Adipocyte (in vitro differentiated cells): ENCODE measurements around the gene FLT1.

ENCODE experiments used
- DNase-seq: peaks from one replicate; pipeline ENCODE4 v3.0.0-alpha.2; 2015; ENCODE audit warnings: low read depth
- H3K27me3 ChIP-seq: replicated peaks from 2 replicates; pipeline ENCODE4 v1.7.0; 2013; ENCODE audit warnings: mild to moderate bottlenecking, low read length, moderate library complexity; ENCODE audit not compliant: control insufficient read depth, insufficient read depth
- H3K36me3 ChIP-seq: 2 replicates; pipeline ENCODE4 v1.7.0; 2013; ENCODE audit warnings: low read length, mild to moderate bottlenecking, moderate library complexity; ENCODE audit not compliant: control insufficient read depth, insufficient read depth, severe bottlenecking
- H3K4me1 ChIP-seq: 2 replicates; pipeline ENCODE4 v1.7.0; 2013; ENCODE audit warnings: mild to moderate bottlenecking, low read length, moderate library complexity; ENCODE audit not compliant: control insufficient read depth, insufficient read depth
- H3K4me3 ChIP-seq: 2 replicates; pipeline ENCODE4 v1.7.0; 2013; ENCODE audit warnings: mild to moderate bottlenecking, low read length, moderate library complexity
- H3K9ac ChIP-seq: 2 replicates; pipeline ENCODE4 v1.7.0; 2013; ENCODE audit warnings: mild to moderate bottlenecking, low read length, moderate library complexity
- H3K9me3 ChIP-seq: 2 replicates; pipeline ENCODE4 v1.7.0; 2013; ENCODE audit warnings: mild to moderate bottlenecking, low read length, moderate library complexity; ENCODE audit not compliant: control insufficient read depth

Gene FLT1

DNA sequence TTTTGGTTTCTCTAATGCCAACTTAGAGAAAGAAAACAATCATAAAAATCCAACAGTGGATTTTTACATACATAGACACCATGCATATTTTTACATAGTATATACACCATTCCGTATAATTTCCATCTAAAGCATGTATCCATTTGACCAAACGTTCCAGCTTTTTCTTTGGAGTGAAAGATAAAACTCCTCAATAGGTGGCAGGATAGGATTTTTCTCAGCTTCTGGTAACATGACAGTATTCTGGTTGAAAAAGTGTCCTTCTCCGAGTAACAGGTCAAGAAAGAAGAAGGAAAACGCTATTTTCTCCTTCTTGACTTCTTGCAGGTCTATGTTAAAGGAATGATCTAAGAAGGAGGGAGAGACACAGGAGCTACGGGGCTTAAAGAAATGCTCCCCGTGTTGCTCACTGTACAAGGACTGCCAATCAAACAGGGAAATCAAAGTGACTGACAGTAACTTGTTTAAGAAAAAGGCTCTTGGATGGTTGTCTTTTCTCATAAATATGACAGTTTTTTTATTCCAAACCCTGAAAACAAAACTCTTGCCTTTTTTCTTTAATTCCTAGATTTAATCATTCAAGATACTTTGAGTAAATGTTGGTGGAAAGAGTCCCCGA is 11.5 kb downstream of the FLT1 start:
- H3K27me3 ChIP-seq, result peaks cover 17% of the 10 kb centered on the region
- no peak for DNase-seq
- peaks cover 2% of the 10 kb centered on the region for H3K4me1 ChIP-seq
- H3K4me3 ChIP-seq, result no peak overlapping the region
- no peaks in the 10 kb centered on the region for H3K36me3 ChIP-seq
- no peak overlapping the region for H3K9ac ChIP-seq
- H3K9me3 ChIP-seq, result no peaks in the 10 kb centered on the region

GRCh38 chr13:28479005-28479404 is 15.9 kb downstream of the FLT1 start:
- H3K4me1 ChIP-seq, result peaks cover 36% of the 10 kb centered on the region
- no peak overlapping the region for H3K9ac ChIP-seq
- H3K36me3 ChIP-seq, result no peaks in the 10 kb centered on the region
- H3K27me3 ChIP-seq, result peaks cover 9% of the 10 kb centered on the region
- H3K9me3 ChIP-seq, result no peaks in the 10 kb centered on the region
- H3K4me3 ChIP-seq, result no peak overlapping the region
- no peak for DNase-seq

DNA sequence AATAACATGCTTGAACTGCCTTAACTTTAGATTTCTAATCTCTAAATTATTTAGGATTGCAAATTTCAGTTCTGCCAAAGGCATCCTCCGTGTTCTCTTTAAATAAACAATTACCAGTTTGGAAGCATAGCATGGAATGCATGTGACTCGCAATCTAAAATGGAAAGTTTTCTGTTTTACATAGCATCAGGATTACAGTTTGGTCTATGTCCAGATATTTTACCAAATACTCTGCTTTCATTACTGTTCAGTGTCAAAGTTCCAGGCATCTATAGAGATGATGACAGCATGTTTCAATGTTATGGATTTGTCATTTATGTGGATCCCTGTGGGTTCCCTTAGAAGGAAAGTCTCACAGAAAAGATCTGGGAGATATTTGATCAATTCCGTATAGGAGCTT is 16.8 kb downstream of the FLT1 start:
- Histone ChIP-seq H3K4me3 (no peak overlapping the region), H3K9me3 (no peaks in the 10 kb centered on the region), H3K27me3 (peaks cover under 1% of the 10 kb centered on the region), H3K4me1 (peaks cover 36% of the 10 kb centered on the region), H3K36me3 (no peaks in the 10 kb centered on the region), H3K9ac (no peak overlapping the region)
- peak; percentile 83 for DNase-seq

- Histone ChIP-seq H3K4me1 (peaks cover 36% of the 10 kb centered on the region), H3K9me3 (no peaks in the 10 kb centered on the region)
These were observed 17.3 kb downstream of the FLT1 start for GRCh38 chr13:28477709-28477973.

GRCh38 chr13:28476919-28477708 is 17.8 kb downstream of the FLT1 start:
- DNase-seq, result no peak
- H3K4me1 ChIP-seq, result peaks cover 36% of the 10 kb centered on the region
- H3K27me3 ChIP-seq, result no peaks in the 10 kb centered on the region

More at GRCh38 chr13:28477709-28477973, 17.3 kb downstream of the FLT1 start:
- Histone ChIP-seq H3K9ac (no peak overlapping the region), H3K36me3 (no peaks in the 10 kb centered on the region), H3K4me3 (no peak overlapping the region), H3K27me3 (no peaks in the 10 kb centered on the region)
- DNase-seq, result no peak

GRCh38 chr13:28475916-28476725 is 18.8 kb downstream of the FLT1 start:
- no peaks in the 10 kb centered on the region for H3K9me3 ChIP-seq
- peaks cover 36% of the 10 kb centered on the region for H3K4me1 ChIP-seq
- no peaks in the 10 kb centered on the region for H3K36me3 ChIP-seq
- DNase-seq, result peak; percentile 93
- no peak overlapping the region for H3K9ac ChIP-seq
- H3K4me3 ChIP-seq, result peak overlapping the region; percentile 43
- no peaks in the 10 kb centered on the region for H3K27me3 ChIP-seq

More at GRCh38 chr13:28476919-28477708, 17.8 kb downstream of the FLT1 start:
- H3K36me3 ChIP-seq, result no peaks in the 10 kb centered on the region
- H3K4me3 ChIP-seq, result no peak overlapping the region
- no peak overlapping the region for H3K9ac ChIP-seq
- no peaks in the 10 kb centered on the region for H3K9me3 ChIP-seq

DNA sequence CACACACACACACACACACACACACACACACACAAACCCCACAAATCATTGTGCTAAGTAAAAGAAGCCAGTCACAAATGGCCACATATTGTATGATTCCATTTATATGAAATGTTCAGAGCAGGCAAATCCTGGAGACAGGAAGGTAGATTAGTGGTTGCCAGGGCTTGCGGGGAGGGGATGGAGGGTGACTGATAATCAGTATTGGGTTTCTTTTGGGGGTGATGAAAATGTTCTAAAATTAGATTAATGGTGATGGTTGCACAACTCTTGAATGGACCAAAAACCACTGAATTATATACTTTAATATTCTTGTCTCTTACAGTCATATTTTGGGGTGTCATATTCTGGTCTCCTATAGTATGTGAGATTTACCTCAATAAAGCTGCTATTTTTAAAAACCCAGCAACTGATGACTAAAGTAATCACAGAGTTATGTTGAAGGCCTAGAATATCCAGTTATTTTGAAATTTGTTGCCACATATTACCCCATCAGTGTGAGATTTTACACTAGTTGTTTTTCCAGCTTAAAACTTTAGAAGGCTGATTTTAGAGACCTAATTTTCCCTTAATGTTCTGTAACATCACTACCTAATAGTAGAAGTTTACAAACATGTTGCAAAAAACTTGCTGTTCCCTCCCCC is 20.3 kb downstream of the FLT1 start:
- H3K4me1 ChIP-seq, result peaks cover 36% of the 10 kb centered on the region

GRCh38 chr13:28473044-28473443 is 21.9 kb downstream of the FLT1 start:
- no peaks in the 10 kb centered on the region for H3K27me3 ChIP-seq
- no peaks in the 10 kb centered on the region for H3K9me3 ChIP-seq
- peaks cover 31% of the 10 kb centered on the region for H3K4me1 ChIP-seq
- DNase-seq, result no peak
- H3K36me3 ChIP-seq, result no peaks in the 10 kb centered on the region
- H3K4me3 ChIP-seq, result no peak overlapping the region
- no peak overlapping the region for H3K9ac ChIP-seq

More for the DNA sequence above, 20.3 kb downstream of the FLT1 start:
- Histone ChIP-seq H3K36me3 (no peaks in the 10 kb centered on the region), H3K9me3 (no peaks in the 10 kb centered on the region), H3K4me3 (no peak overlapping the region), H3K27me3 (no peaks in the 10 kb centered on the region), H3K9ac (no peak overlapping the region)
- peak; percentile 40 for DNase-seq

- no peak overlapping the region for H3K9ac ChIP-seq
- DNase-seq, result no peak
- no peaks in the 10 kb centered on the region for H3K27me3 ChIP-seq
- H3K4me1 ChIP-seq, result peaks cover 21% of the 10 kb centered on the region
- H3K36me3 ChIP-seq, result no peaks in the 10 kb centered on the region
- H3K4me3 ChIP-seq, result no peak overlapping the region
- H3K9me3 ChIP-seq, result no peaks in the 10 kb centered on the region
These were observed 23.5 kb downstream of the FLT1 start for GRCh38 chr13:28471421-28471820.

DNA sequence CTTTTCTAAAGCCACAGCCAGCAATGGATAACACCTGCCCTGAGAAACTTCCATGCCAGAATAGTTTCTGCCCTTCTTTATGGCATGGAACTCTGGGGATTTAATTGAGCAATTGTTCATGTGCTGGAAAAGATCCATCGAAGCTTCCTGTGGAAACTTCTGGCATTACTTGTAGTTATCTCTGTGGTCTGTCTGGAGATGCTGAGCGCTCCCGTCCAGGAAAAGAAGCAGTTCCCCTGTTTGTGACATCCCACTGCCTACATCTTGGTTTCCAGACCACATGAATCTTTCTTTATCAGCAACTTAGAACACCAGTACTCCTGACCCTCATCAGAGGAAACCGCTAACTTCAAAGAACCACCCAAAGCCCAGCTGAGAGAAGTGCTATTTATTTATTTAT is 24.6 kb downstream of the FLT1 start:
- no peaks in the 10 kb centered on the region for H3K36me3 ChIP-seq

DNA sequence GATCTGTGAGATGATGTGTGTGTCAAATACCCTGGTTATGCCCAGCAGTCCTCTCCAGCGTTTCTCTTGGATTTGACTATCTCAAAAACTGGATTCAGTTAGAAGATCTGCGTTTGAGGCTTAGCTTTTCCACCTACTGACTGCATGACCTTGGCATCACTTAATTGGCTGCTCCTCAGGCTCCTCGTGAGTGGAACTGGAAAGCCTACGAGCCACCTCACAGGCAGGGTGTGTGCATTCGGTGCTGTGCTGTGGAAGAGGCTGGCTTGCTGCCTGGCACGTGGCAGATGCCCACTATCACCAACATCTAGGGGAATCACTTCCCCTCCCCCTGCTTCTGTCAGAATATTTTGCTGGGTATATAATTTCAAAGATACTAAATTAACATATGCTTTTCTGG is 25.6 kb downstream of the FLT1 start:
- no peak overlapping the region for H3K9ac ChIP-seq
- no peak for DNase-seq
- no peaks in the 10 kb centered on the region for H3K27me3 ChIP-seq
- no peak overlapping the region for H3K4me3 ChIP-seq
- no peaks in the 10 kb centered on the region for H3K9me3 ChIP-seq
- peaks cover 1% of the 10 kb centered on the region for H3K4me1 ChIP-seq
- H3K36me3 ChIP-seq, result no peaks in the 10 kb centered on the region

More for the DNA sequence above, 24.6 kb downstream of the FLT1 start:
- Histone ChIP-seq H3K27me3 (no peaks in the 10 kb centered on the region), H3K4me3 (no peak overlapping the region), H3K9me3 (no peaks in the 10 kb centered on the region), H3K4me1 (peaks cover 11% of the 10 kb centered on the region), H3K9ac (no peak overlapping the region)
- no peak for DNase-seq
